Measurements from ENCODE around the gene ERCC3. TPM values are rescaled to one million over a fixed set of nuclear protein-coding genes. Genes with fewer than 3 reads are reported as not detected.

Gene ERCC3
- total and polyA plus RNA-seq, 2 of the 13 experiments (the other 11 are each of a cell fraction or from before 2014, with no cell fraction given), result 49.7 to 64.6 TPM

DNA sequence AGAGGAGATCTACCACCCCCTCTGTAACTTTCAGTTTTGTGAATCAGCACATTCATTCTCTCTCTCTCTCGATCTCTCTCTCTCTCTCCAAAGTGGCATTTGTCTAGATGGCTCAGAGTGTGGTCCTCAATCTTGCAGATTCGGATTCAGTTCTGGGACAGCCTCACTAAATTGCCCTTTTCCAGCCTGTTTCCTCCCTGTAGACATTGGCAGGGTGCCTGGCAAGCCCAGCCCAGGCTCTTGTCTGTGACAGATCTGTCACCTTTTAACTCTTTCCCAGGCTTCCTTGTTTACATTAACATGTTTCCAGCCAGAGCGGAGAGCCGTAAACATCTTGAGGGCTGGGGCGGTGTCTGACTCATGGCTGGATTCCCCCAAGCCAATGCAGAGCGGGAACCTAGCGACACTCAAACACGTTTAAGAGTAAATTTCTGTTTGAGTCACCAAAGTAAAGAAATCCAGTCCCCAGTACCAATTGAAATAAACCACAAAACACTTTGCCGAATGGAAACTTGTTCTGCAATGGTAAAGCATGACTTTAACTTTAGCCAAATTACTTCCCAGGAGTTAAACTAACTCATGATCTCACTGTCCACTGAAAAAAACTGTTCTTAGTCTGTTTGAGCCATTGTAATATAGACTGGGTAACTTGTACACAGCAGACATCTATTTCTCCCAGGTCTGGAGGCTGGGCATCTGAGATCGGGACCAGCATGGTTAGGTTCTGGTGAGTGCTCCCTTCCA lies 67.3 kb downstream of the ERCC3 start (continued):
- TF ChIP-seq ATF7 (IDR thresholded peaks at IDR 0.05), result no peak
- TF ChIP-seq ATF7 (CRISPR knock-in tag; IDR thresholded peaks at IDR 0.05), result no peak
- TF ChIP-seq NKX3-1 (CRISPR knock-in tag; IDR thresholded peaks at IDR 0.05), result no peak
- no peak for TF ChIP-seq ELK4 (CRISPR knock-in tag; IDR thresholded peaks at IDR 0.05; ENCODE audit: borderline replicate concordance)
- TF ChIP-seq CHD2 (IDR thresholded peaks at IDR 0.05; ENCODE audit: low read depth, low read length), result no peak
- TF ChIP-seq ETV6 (CRISPR knock-in tag; conservative IDR thresholded peaks at IDR 0.05), result no peak
- TF ChIP-seq ZNF776 (CRISPR knock-in tag; IDR thresholded peaks at IDR 0.05), result no peak
- TF ChIP-seq ZNF350 (CRISPR knock-in tag; IDR thresholded peaks at IDR 0.05; ENCODE audit: borderline replicate concordance, low read depth), result no peak
- TF ChIP-seq ATM (IDR thresholded peaks at IDR 0.05; ENCODE audit: borderline replicate concordance), result no peak
- TF ChIP-seq SP4 (CRISPR knock-in tag; IDR thresholded peaks at IDR 0.05), result no peak
- no peak for TF ChIP-seq SNRNP70 (IDR thresholded peaks at IDR 0.05; ENCODE audit: low read depth, low read length)
- TF ChIP-seq NR2C2 (CRISPR knock-in tag; IDR thresholded peaks at IDR 0.05; ENCODE audit: borderline replicate concordance), result no peak
- TF ChIP-seq ZBTB14 (CRISPR knock-in tag; IDR thresholded peaks at IDR 0.05), result no peak
- TF ChIP-seq, protein P1, sequence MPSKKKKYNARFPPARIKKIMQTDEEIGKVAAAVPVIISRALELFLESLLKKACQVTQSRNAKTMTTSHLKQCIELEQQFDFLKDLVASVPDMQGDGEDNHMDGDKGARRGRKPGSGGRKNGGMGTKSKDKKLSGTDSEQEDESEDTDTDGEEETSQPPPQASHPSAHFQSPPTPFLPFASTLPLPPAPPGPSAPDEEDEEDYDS (CRISPR knock-in tag; IDR thresholded peaks at IDR 0.05), result no peak
- peak; percentile 35; the same call in 1 of the 2 replicates for TF ChIP-seq RARA (CRISPR knock-in tag; IDR thresholded peaks at IDR 0.05)
- TF ChIP-seq FOXO4 (CRISPR knock-in tag; conservative IDR thresholded peaks at IDR 0.05), result no peak
- TF ChIP-seq NFIB (CRISPR knock-in tag; IDR thresholded peaks at IDR 0.05; ENCODE audit: borderline replicate concordance), result no peak
- TF ChIP-seq, protein P2, sequence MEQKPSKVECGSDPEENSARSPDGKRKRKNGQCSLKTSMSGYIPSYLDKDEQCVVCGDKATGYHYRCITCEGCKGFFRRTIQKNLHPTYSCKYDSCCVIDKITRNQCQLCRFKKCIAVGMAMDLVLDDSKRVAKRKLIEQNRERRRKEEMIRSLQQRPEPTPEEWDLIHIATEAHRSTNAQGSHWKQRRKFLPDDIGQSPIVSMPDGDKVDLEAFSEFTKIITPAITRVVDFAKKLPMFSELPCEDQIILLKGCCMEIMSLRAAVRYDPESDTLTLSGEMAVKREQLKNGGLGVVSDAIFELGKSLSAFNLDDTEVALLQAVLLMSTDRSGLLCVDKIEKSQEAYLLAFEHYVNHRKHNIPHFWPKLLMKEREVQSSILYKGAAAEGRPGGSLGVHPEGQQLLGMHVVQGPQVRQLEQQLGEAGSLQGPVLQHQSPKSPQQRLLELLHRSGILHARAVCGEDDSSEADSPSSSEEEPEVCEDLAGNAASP (CRISPR knock-in tag; IDR thresholded peaks at IDR 0.05; ENCODE audit: borderline replicate concordance), result no peak
- TF ChIP-seq, protein P3, sequence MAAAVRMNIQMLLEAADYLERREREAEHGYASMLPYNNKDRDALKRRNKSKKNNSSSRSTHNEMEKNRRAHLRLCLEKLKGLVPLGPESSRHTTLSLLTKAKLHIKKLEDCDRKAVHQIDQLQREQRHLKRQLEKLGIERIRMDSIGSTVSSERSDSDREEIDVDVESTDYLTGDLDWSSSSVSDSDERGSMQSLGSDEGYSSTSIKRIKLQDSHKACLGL (CRISPR knock-in tag; IDR thresholded peaks at IDR 0.05), result no peak
- TF ChIP-seq ZNF782 (CRISPR knock-in tag; IDR thresholded peaks at IDR 0.05; ENCODE audit: borderline replicate concordance), result no peak
- TF ChIP-seq HOMEZ (CRISPR knock-in tag; IDR thresholded peaks at IDR 0.05; ENCODE audit: low read depth), result no peak
- no peak for TF ChIP-seq KDM5B (CRISPR knock-in tag; IDR thresholded peaks at IDR 0.05; ENCODE audit: borderline replicate concordance)
